OCI-LY1 (cell line): Measurements from ENCODE around the gene TMEM184A.

Experiments
- CTCF ChIP-seq: fragments of 200-600 bp; sonication (generic), shearing (Covaris generic); IDR thresholded peaks from 2 replicates; pipeline ENCODE4 v1.5.1; 2017; ENCODE audit warnings: mild to moderate bottlenecking, antibody characterized with exemption, low read length, moderate library complexity, mixed read lengths
- EZH2 ChIP-seq: fragments of 200-600 bp; sonication (generic), shearing (Covaris generic); IDR thresholded peaks from 2 replicates; pipeline ENCODE4 v1.8.0; 2017; ENCODE audit warnings: borderline replicate concordance, mixed run types, mild to moderate bottlenecking, antibody characterized with exemption, low read length, moderate library complexity, mixed read lengths

GRCh38 chr7:1598961-1599639, 43.1 kb upstream of the TMEM184A start:
- TF ChIP-seq CTCF = no peak
- TF ChIP-seq EZH2 = no peak
